Parathyroid adenoma (tissue), 2 donors: ENCODE data around the gene AP3D1.

Experiments used
- H2AFZ ChIP-seq: fragments of 300-600 bp; sonication (generic); one replicate; pipeline ENCODE4 v1.7.0; 2017; ENCODE audit warnings: antibody characterized with exemption, mild to moderate bottlenecking
- H3K27ac ChIP-seq: fragments of 300-600 bp; sonication (generic); one replicate; pipeline ENCODE4 v1.7.0; 2017
- H3K27me3 ChIP-seq: fragments of 300-600 bp; sonication (generic); one replicate; pipeline ENCODE4 v1.7.0; 2017; ENCODE audit warnings: low read length; ENCODE audit not compliant: control insufficient read depth, insufficient read depth
- H3K36me3 ChIP-seq: fragments of 300-600 bp; sonication (generic); one replicate; pipeline ENCODE4 v1.7.0; 2017; ENCODE audit warnings: low read length; ENCODE audit not compliant: control insufficient read depth, insufficient read depth
- H3K4me1 ChIP-seq: fragments of 300-600 bp; sonication (generic); one replicate; pipeline ENCODE4 v1.7.0; 2017; ENCODE audit warnings: control low read depth
- H3K4me2 ChIP-seq: fragments of 300-600 bp; sonication (generic); one replicate; pipeline ENCODE4 v1.7.0; 2017; ENCODE audit warnings: low read length
- H3K4me3 ChIP-seq: fragments of 300-600 bp; sonication (generic); one replicate; pipeline ENCODE4 v1.7.0; 2017; ENCODE audit warnings: low read depth, low read length
- H3K79me2 ChIP-seq: fragments of 300-600 bp; sonication (generic); one replicate; pipeline ENCODE4 v1.7.0; 2017; ENCODE audit warnings: control low read depth
- H3K9ac ChIP-seq: fragments of 300-600 bp; sonication (generic); one replicate; pipeline ENCODE4 v1.7.0; 2017; ENCODE audit warnings: mild to moderate bottlenecking
- H3K9me3 ChIP-seq: fragments of 300-600 bp; sonication (generic); one replicate; pipeline ENCODE4 v1.7.0; 2017; ENCODE audit warnings: low read length; ENCODE audit not compliant: control insufficient read depth
- TF ChIP-seq, protein P1 (sequence below): fragments of 300-600 bp; sonication (generic); IDR thresholded peaks from one replicate; pipeline ENCODE4 v1.7.0; 2017; ENCODE audit warnings: antibody characterized with exemption, mild to moderate bottlenecking
- donor health status: primary hyperparathyroidism.

The AP3D1 gene

GRCh38 chr19:2100719-2101061 is 50.7 kb downstream of the AP3D1 start:
- Histone ChIP-seq H3K4me3 (no peak overlapping the region), H3K9me3 (no peaks in the 10 kb centered on the region), H2AFZ (no peak overlapping the region), H3K4me1 (no peaks in the 10 kb centered on the region), H3K27me3 (no peaks in the 10 kb centered on the region), H3K36me3 (no peaks in the 10 kb centered on the region), H3K4me2 (no peak overlapping the region), H3K79me2 (peaks cover 20% of the 10 kb centered on the region), H3K27ac (no peak overlapping the region), H3K9ac (no peak overlapping the region)
- TF ChIP-seq, protein P1, sequence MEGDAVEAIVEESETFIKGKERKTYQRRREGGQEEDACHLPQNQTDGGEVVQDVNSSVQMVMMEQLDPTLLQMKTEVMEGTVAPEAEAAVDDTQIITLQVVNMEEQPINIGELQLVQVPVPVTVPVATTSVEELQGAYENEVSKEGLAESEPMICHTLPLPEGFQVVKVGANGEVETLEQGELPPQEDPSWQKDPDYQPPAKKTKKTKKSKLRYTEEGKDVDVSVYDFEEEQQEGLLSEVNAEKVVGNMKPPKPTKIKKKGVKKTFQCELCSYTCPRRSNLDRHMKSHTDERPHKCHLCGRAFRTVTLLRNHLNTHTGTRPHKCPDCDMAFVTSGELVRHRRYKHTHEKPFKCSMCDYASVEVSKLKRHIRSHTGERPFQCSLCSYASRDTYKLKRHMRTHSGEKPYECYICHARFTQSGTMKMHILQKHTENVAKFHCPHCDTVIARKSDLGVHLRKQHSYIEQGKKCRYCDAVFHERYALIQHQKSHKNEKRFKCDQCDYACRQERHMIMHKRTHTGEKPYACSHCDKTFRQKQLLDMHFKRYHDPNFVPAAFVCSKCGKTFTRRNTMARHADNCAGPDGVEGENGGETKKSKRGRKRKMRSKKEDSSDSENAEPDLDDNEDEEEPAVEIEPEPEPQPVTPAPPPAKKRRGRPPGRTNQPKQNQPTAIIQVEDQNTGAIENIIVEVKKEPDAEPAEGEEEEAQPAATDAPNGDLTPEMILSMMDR, result no peak

DNA sequence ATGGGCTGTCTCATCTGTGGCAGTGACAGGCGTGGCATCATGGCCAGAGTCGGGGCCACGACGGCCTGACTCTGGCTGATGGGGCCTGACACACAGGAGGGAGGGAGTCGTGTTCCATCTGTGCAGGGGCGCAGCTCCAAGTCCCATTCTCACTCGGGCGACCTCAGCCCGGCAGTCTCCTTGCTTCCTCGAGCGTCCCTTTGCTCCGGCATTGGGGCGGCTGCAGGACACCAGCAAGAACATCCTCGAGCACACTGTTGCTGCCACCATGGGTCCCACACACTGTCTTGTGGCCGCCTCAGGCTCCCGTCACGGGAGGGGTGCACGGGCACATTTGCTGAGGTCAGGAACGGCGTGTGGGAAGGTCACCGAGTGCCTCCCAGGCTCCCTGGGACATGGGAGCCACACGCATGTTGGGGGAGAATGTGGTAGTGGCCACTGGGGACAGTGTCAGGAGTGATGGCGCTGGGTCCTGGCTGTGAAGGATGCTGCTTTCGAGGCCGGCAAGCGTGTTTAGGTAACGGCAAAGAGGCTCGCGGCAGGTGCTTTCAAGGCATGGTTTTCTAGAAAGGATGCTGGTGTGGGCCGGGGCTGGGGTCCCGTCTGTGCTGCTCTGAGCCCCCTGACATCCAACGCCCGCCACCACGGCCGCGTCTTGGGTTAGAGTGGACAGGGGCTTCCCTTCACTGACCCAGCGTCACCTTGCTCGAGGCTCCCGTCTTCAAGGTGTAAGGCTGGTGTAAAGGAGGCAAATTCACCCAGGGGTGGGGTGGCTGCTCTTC is 51.2 kb downstream of the AP3D1 start:
- peaks cover 20% of the 10 kb centered on the region for H3K79me2 ChIP-seq

GRCh38 chr19:2099054-2099501 is 52.3 kb downstream of the AP3D1 start:
- H3K79me2 ChIP-seq, result peaks cover 16% of the 10 kb centered on the region
- H3K4me1 ChIP-seq, result no peaks in the 10 kb centered on the region
- TF ChIP-seq, protein P1, result no peak
- H3K4me2 ChIP-seq, result no peak overlapping the region
- H3K36me3 ChIP-seq, result no peaks in the 10 kb centered on the region
- H3K9ac ChIP-seq, result no peak overlapping the region
- H3K27ac ChIP-seq, result no peak overlapping the region
- no peaks in the 10 kb centered on the region for H3K27me3 ChIP-seq
- H3K9me3 ChIP-seq, result no peaks in the 10 kb centered on the region
- H2AFZ ChIP-seq, result no peak overlapping the region
- H3K4me3 ChIP-seq, result no peak overlapping the region

More for the DNA sequence above, 51.2 kb downstream of the AP3D1 start:
- H3K9ac ChIP-seq, result no peak overlapping the region
- no peak overlapping the region for H3K4me3 ChIP-seq
- H3K9me3 ChIP-seq, result no peaks in the 10 kb centered on the region
- H2AFZ ChIP-seq, result no peak overlapping the region
- TF ChIP-seq, protein P1, result no peak
- H3K27ac ChIP-seq, result no peak overlapping the region
- H3K4me1 ChIP-seq, result no peaks in the 10 kb centered on the region
- H3K27me3 ChIP-seq, result no peaks in the 10 kb centered on the region
- H3K4me2 ChIP-seq, result no peak overlapping the region
- H3K36me3 ChIP-seq, result no peaks in the 10 kb centered on the region

- Histone ChIP-seq H3K4me3 (no peak overlapping the region), H3K36me3 (no peaks in the 10 kb centered on the region), H3K9ac (no peak overlapping the region), H3K79me2 (peaks cover 12% of the 10 kb centered on the region), H3K4me1 (no peaks in the 10 kb centered on the region), H2AFZ (no peak overlapping the region), H3K4me2 (no peak overlapping the region), H3K27ac (no peak overlapping the region), H3K9me3 (no peaks in the 10 kb centered on the region), H3K27me3 (no peaks in the 10 kb centered on the region)
- TF ChIP-seq, protein P1, result no peak
Measured at GRCh38 chr19:2097886-2098327, 53.5 kb downstream of the AP3D1 start.
